CD4-positive, alpha-beta T cell treated with Interferon gamma for 1 hour (primary cell): ENCODE results near the gene RGS21.

Source experiments
- DNase-seq: peaks from one replicate; pipeline ENCODE4 v3.0.0-alpha.2; 2020

Gene RGS21

GRCh38 chr1:192379554-192379953, 62.8 kb downstream of the RGS21 start:
- DNase-seq, result no peak

- no peak for DNase-seq
These were observed 66.0 kb downstream of the RGS21 start for GRCh38 chr1:192382758-192383157.

GRCh38 chr1:192386051-192386650, 69.4 kb downstream of the RGS21 start:
- DNase-seq, result no peak

- DNase-seq, result no peak
These were observed 78.4 kb downstream of the RGS21 start for GRCh38 chr1:192395211-192395610.

- DNase-seq, result no peak
These were observed 79.1 kb downstream of the RGS21 start for GRCh38 chr1:192395895-192396294.

- no peak for DNase-seq
These were observed 82.4 kb downstream of the RGS21 start for GRCh38 chr1:192399161-192399560.

GRCh38 chr1:192401825-192402224, 85.0 kb downstream of the RGS21 start:
- no peak for DNase-seq

GRCh38 chr1:192402571-192402970, 85.8 kb downstream of the RGS21 start:
- DNase-seq, result no peak

GRCh38 chr1:192407206-192407605, 90.4 kb downstream of the RGS21 start:
- no peak for DNase-seq
